A549 (cell line): ENCODE measurements around the gene PACS2.

Experiments
- CEBPB ChIP-seq, 2 experiments: fragments of >200 bp in 1 of 2; sonication (Bioruptor Twin) in 1 of 2; formaldehyde crosslinking in 1 of 2; IDR thresholded peaks; 2 replicates each; pipeline ENCODE4 v1.6.1; 2012 to 2016
- CTCF ChIP-seq: fragments of >200 bp; sonication (Bioruptor Twin); formaldehyde crosslinking; IDR thresholded peaks from 3 replicates; pipeline ENCODE4 v1.5.1; 2016
- HDAC2 ChIP-seq: fragments of 200-600 bp; sonication (generic); IDR thresholded peaks from 2 replicates; pipeline ENCODE4 v1.6.1; 2016
- POLR2A ChIP-seq: IDR thresholded peaks from 2 replicates; pipeline ENCODE4 v1.6.1; 2012; ENCODE audit warnings: mild to moderate bottlenecking, low read length
- RAD21 ChIP-seq, 2 experiments: fragments of >200 bp in 1 of 2; sonication (Bioruptor Twin) in 1 of 2; formaldehyde crosslinking in 1 of 2; IDR thresholded peaks in 1 of 2; conservative IDR thresholded peaks in 1 of 2; 2 replicates in 1 of 2; 3 replicates in 1 of 2; pipeline ENCODE4 v1.6.1; 2012 to 2018; ENCODE audit warnings: inconsistent platforms in 1 of 2
- SREBF2 ChIP-seq: fragments of 450-650 bp; IDR thresholded peaks from 2 replicates; pipeline ENCODE4 v1.6.1; 2014; ENCODE audit warnings: mild to moderate bottlenecking, moderate library complexity
- USF2 ChIP-seq: fragments of 450-650 bp; IDR thresholded peaks from 2 replicates; pipeline ENCODE4 v1.6.1; 2014; ENCODE audit warnings: antibody characterized with exemption

- no peak for TF ChIP-seq RAD21 (conservative IDR thresholded peaks at IDR 0.05 in 1 of 2, IDR thresholded peaks at IDR 0.05 in 1 of 2)
- no peak for TF ChIP-seq CTCF
- no peak for TF ChIP-seq SREBF2
- no peak for TF ChIP-seq USF2
- no peak for TF ChIP-seq POLR2A
- TF ChIP-seq HDAC2 = no peak
- TF ChIP-seq CEBPB (IDR thresholded peaks at IDR 0.05) = no peak
Observed at GRCh38 chr14:105382343-105383082, 68.0 kb downstream of the PACS2 start.
